CD1c-positive myeloid dendritic cell (primary cell): ENCODE results near the gene HLA-DQB2.
A peak's percentile ranks its signal among the peaks of the same experiment; 100 is the strongest.

Source experiments
- DNase-seq: peaks from one replicate; pipeline ENCODE4 v3.0.0-alpha.2; 2016; ENCODE audit errors: extremely low spot score

The HLA-DQB2 gene

DNA sequence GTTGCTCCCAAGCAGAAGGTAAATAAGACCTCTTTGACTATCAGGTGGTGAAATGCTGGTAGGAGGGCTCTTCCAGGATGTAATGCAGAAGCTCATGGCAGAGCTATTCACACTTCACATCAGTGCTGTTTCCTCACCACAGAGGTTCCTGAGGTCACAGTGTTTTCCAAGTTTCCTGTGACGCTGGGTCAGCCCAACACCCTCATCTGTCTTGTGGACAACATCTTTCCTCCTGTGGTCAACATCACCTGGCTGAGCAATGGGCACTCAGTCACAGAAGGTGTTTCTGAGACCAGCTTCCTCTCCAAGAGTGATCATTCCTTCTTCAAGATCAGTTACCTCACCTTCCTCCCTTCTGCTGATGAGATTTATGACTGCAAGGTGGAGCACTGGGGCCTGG, 17.7 kb downstream of the HLA-DQB2 start:
- DNase-seq = peak; percentile 38

GRCh38 chr6:32744776-32745175, 18.6 kb downstream of the HLA-DQB2 start:
- DNase-seq = no peak

DNA sequence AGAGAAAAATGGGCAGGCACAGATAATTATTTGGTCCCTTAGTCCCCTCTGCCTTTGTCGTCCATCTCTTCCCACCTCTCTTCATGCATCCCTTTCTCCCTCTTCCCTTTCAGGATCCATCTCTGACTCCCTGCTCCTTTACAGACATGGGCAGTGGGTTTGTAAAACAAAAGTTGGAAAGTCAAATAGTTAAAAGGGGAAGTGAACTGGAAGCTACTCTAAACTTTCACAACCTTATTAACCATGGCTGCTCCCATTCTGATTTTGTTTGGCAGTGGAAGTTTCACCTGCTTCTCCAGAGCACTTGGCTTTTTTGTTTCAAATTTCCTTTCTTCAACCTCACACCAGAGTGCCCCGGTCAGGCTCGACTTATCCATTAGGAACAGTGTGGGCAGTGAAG, 21.0 kb downstream of the HLA-DQB2 start:
- DNase-seq = peak; percentile 17

DNA sequence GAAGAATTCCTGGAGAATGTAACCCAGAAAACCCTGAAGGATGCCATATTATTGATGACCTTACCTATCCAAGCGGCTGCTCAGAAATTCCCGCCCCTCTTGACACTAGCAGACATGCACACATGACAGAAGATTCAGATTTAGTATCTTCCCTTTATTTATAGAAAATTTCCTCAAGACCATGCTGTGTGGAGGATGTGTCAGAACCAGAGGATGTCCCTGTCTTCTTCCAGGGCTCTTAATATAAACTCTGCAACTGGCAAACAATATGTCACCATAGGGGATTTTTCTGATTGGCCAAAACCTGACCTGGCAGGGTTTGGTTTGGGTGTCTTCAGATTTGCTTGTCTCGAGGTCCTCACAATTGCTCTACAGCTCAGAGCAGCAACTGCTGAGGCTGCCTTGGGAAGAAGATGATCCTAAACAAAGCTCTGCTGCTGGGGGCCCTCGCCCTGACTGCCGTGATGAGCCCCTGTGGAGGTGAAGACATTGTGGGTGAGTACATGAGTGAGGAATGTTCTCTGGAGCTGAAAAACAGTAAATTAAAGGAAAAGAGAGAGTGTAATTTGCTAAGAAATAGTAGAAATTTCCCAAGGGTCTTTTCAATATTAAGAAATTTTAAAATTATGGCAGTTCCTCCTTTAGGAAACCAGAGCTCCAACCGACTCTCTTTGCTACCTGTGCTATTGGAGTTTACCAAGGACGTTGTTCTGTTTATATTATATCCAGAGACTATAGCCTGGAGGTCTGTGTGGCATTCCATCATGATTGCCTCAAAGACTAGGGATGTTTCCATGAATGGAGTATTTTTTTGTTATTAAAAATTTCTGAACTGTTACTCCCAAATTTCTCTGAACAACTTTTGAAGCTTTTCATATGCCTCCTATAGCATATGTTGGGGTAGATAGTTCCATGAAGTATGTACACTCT, 22.0 kb downstream of the HLA-DQB2 start, which contains the start of gene HLA-DQA2:
Gene HLA-DQA2 (plus strand): TSS at position 361 of the 930 bp plus-strand sequence. CDS start 53 bp downstream, at position 414.
- DNase-seq = peak; percentile 46

GRCh38 chr6:32738126-32738525, 25.2 kb downstream of the HLA-DQB2 start:
- peak; percentile 33 for DNase-seq

DNA sequence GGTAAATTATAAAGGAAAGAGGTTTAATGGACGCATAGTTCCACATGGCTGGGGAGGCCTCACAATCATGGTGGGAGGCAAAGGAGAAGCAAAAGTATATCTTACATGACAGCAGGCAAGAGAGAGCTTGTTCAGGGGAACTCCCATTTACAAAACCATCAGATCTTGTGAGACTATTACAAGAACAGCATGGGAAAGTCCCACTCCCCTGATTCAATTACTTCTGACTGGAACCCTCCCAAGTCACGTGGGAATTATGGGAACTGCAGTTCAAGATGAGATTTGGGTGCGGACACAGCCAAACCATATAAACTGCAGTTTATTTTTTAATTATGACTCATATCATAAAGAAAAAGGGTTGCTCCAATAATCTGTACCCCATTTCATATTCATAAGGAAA, 44.5 kb downstream of the HLA-DQB2 start:
- DNase-seq = peak; percentile 45

- no peak for DNase-seq
Measured at GRCh38 chr6:32716396-32716795, 46.9 kb downstream of the HLA-DQB2 start.

DNA sequence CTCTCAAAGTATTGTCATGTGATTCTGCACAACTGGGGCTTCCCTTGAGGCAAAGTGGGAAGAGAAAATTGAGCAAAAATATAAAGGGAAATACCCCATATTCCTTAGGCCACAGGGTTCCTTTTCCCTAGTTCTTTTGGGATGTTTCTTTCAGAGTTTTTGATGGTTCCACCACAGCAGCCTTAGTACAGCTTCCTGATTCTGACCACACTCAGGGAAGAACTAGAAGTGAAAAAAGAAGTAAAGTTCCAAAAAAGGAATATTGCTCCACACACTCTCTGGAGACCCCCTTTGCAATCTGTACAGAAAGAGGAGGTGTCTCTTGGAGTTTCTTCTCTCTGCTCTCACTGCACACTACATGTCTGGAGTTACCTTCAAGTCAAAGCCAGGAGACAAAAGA, 50.1 kb downstream of the HLA-DQB2 start:
- DNase-seq = peak; percentile 48

DNA sequence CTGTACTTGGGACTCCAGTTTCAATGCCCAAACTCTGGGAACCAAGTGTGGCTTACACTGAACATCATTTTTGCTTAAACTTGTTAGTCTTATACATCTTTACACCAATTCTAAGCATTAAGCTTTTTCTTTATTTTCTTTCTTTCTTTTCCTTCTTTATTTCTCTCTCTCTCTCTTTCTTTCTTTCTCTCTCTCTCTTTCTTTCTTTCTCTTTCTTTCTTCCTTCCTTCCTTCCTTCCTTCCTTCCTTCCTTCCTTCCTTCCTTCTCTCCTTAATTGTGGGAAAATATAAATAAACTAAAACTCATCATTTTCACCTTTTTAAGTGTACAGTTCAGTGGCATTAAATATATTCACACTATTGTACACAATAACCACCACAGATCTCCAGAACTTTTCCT, 53.7 kb downstream of the HLA-DQB2 start:
- no peak for DNase-seq
